ENCODE measurements around the gene A3GALT2.

Gene A3GALT2

GRCh38 chr1:33334081-33334552 lies 13.2 kb upstream of the A3GALT2 start:
- H3K4me3 Mint-ChIP-seq, result no peak overlapping the region
- peaks cover 47% of the 10 kb centered on the region for H3K36me3 Mint-ChIP-seq (ENCODE audit: insufficient read depth)
- H3K27me3 Mint-ChIP-seq, result no peaks in the 10 kb centered on the region
- ATAC-seq (replicated peaks), result no peak
- peaks cover 17 to 18% of the 10 kb centered on the region in 2 donors for H3K4me1 Mint-ChIP-seq (ENCODE audit: low read depth in 2 of 2)
- no peaks in the 10 kb centered on the region for H3K9me3 Mint-ChIP-seq
- H3K27ac Mint-ChIP-seq, result peak overlapping the region in 1 of 2 donors; percentile 19
- DNase-seq, result no peak

- no peak overlapping the region for H3K27ac Mint-ChIP-seq
- DNase-seq (no peak), ATAC-seq (replicated peaks) (no peak)
- H3K9me3 Mint-ChIP-seq, result no peaks in the 10 kb centered on the region
- H3K4me3 Mint-ChIP-seq, result no peak overlapping the region
- no peaks in the 10 kb centered on the region for H3K27me3 Mint-ChIP-seq
- peaks cover 7 to 10% of the 10 kb centered on the region in 2 donors for H3K4me1 Mint-ChIP-seq (ENCODE audit: low read depth in 2 of 2)
- H3K36me3 Mint-ChIP-seq (ENCODE audit: insufficient read depth), result peaks cover 60% of the 10 kb centered on the region
Observed at GRCh38 chr1:33332881-33333280, 12.0 kb upstream of the A3GALT2 start.

GRCh38 chr1:33332357-33332789 lies 11.5 kb upstream of the A3GALT2 start:
- H3K27me3 Mint-ChIP-seq, result no peaks in the 10 kb centered on the region
- H3K27ac Mint-ChIP-seq, result no peak overlapping the region
- H3K9me3 Mint-ChIP-seq, result no peaks in the 10 kb centered on the region
- ATAC-seq (replicated peaks), result no peak
- H3K4me3 Mint-ChIP-seq, result no peak overlapping the region
- peaks cover 5 to 10% of the 10 kb centered on the region in 2 donors for H3K4me1 Mint-ChIP-seq (ENCODE audit: low read depth in 2 of 2)
- no peak for DNase-seq
- H3K36me3 Mint-ChIP-seq (ENCODE audit: insufficient read depth), result peaks cover 65% of the 10 kb centered on the region

- Mint-ChIP-seq H3K36me3 (ENCODE audit: insufficient read depth) (peaks cover 71% of the 10 kb centered on the region), H3K27me3 (no peaks in the 10 kb centered on the region), H3K27ac (no peak overlapping the region), H3K9me3 (no peaks in the 10 kb centered on the region), H3K4me3 (no peak overlapping the region), H3K4me1 (ENCODE audit: low read depth in 2 of 2) (peaks cover 5 to 6% of the 10 kb centered on the region in 2 donors)
- DNase-seq (no peak), ATAC-seq (replicated peaks) (no peak)
Observed at GRCh38 chr1:33331444-33332356, 10.8 kb upstream of the A3GALT2 start.

GRCh38 chr1:33330906-33331305 lies 10.0 kb upstream of the A3GALT2 start:
- no peak overlapping the region for H3K27ac Mint-ChIP-seq
- no peak for DNase-seq
- H3K36me3 Mint-ChIP-seq (ENCODE audit: insufficient read depth), result peaks cover 75% of the 10 kb centered on the region
- H3K4me1 Mint-ChIP-seq (ENCODE audit: low read depth in 2 of 2), result peaks cover 5 to 6% of the 10 kb centered on the region in 2 donors
- no peak overlapping the region for H3K4me3 Mint-ChIP-seq
- H3K27me3 Mint-ChIP-seq, result no peaks in the 10 kb centered on the region
- H3K9me3 Mint-ChIP-seq, result no peaks in the 10 kb centered on the region
- ATAC-seq (replicated peaks), result no peak

GRCh38 chr1:33330361-33330890 lies 9.5 kb upstream of the A3GALT2 start:
- Mint-ChIP-seq H3K27me3 (no peaks in the 10 kb centered on the region), H3K4me3 (no peak overlapping the region), H3K9me3 (no peaks in the 10 kb centered on the region), H3K36me3 (ENCODE audit: insufficient read depth) (peaks cover 80% of the 10 kb centered on the region), H3K4me1 (ENCODE audit: low read depth in 2 of 2) (peaks cover 5 to 6% of the 10 kb centered on the region in 2 donors), H3K27ac (no peak overlapping the region)
- ATAC-seq (replicated peaks), result no peak
- no peak for DNase-seq

GRCh38 chr1:33329600-33330305 lies 8.9 kb upstream of the A3GALT2 start:
- DNase-seq, result no peak
- no peaks in the 10 kb centered on the region for H3K27me3 Mint-ChIP-seq
- H3K9me3 Mint-ChIP-seq, result no peaks in the 10 kb centered on the region
- no peak overlapping the region for H3K27ac Mint-ChIP-seq
- H3K4me3 Mint-ChIP-seq, result no peak overlapping the region
- peaks cover 81% of the 10 kb centered on the region for H3K36me3 Mint-ChIP-seq (ENCODE audit: insufficient read depth)
- ATAC-seq (replicated peaks), result no peak
- H3K4me1 Mint-ChIP-seq (ENCODE audit: low read depth in 2 of 2), result peaks cover 0 to 2% of the 10 kb centered on the region in 2 donors

- Mint-ChIP-seq H3K4me3 (no peak overlapping the region), H3K4me1 (ENCODE audit: low read depth in 2 of 2) (no peaks in the 10 kb centered on the region), H3K9me3 (no peaks in the 10 kb centered on the region), H3K27ac (no peak overlapping the region), H3K27me3 (no peaks in the 10 kb centered on the region), H3K36me3 (ENCODE audit: insufficient read depth) (peaks cover 83% of the 10 kb centered on the region)
- no peak for ATAC-seq (replicated peaks)
- DNase-seq, result no peak
Observed at GRCh38 chr1:33328817-33329216, 7.9 kb upstream of the A3GALT2 start.

- Mint-ChIP-seq H3K9me3 (no peaks in the 10 kb centered on the region), H3K27ac (no peak overlapping the region), H3K4me1 (ENCODE audit: low read depth in 2 of 2) (no peaks in the 10 kb centered on the region), H3K36me3 (ENCODE audit: insufficient read depth) (peaks cover 82% of the 10 kb centered on the region), H3K4me3 (no peak overlapping the region), H3K27me3 (no peaks in the 10 kb centered on the region)
- no peak for ATAC-seq (replicated peaks)
- DNase-seq, result no peak
Observed at GRCh38 chr1:33327587-33328325, 6.9 kb upstream of the A3GALT2 start.

GRCh38 chr1:33326785-33327184 lies 5.9 kb upstream of the A3GALT2 start:
- no peak for ATAC-seq (replicated peaks)

GRCh38 chr1:33324677-33325575 lies 4.0 kb upstream of the A3GALT2 start:
- H3K27me3 Mint-ChIP-seq, result no peaks in the 10 kb centered on the region
- H3K36me3 Mint-ChIP-seq (ENCODE audit: insufficient read depth), result peaks cover 60% of the 10 kb centered on the region
- DNase-seq (no peak), ATAC-seq (replicated peaks) (no peak)
- H3K9me3 Mint-ChIP-seq, result no peaks in the 10 kb centered on the region
- H3K4me1 Mint-ChIP-seq (ENCODE audit: low read depth in 2 of 2), result no peaks in the 10 kb centered on the region
- no peak overlapping the region for H3K4me3 Mint-ChIP-seq
- H3K27ac Mint-ChIP-seq, result no peak overlapping the region

More at GRCh38 chr1:33326785-33327184, 5.9 kb upstream of the A3GALT2 start:
- H3K4me3 Mint-ChIP-seq, result no peak overlapping the region
- H3K4me1 Mint-ChIP-seq (ENCODE audit: low read depth in 2 of 2), result no peaks in the 10 kb centered on the region
- no peaks in the 10 kb centered on the region for H3K9me3 Mint-ChIP-seq
- no peak for DNase-seq
- H3K27me3 Mint-ChIP-seq, result no peaks in the 10 kb centered on the region
- H3K27ac Mint-ChIP-seq, result no peak overlapping the region
- H3K36me3 Mint-ChIP-seq (ENCODE audit: insufficient read depth), result peaks cover 73% of the 10 kb centered on the region

- ATAC-seq (replicated peaks) (no peak), DNase-seq (no peak)
- Mint-ChIP-seq H3K36me3 (ENCODE audit: insufficient read depth) (peaks cover 49% of the 10 kb centered on the region), H3K9me3 (no peaks in the 10 kb centered on the region), H3K27ac (peak overlapping the region; percentile 33 to 62), H3K4me3 (no peak overlapping the region), H3K4me1 (ENCODE audit: low read depth in 2 of 2) (no peaks in the 10 kb centered on the region), H3K27me3 (no peaks in the 10 kb centered on the region)
Observed at GRCh38 chr1:33323663-33324477, 3.0 kb upstream of the A3GALT2 start.

All from effector memory CD8-positive, alpha-beta T cell (primary cell).